ENCODE results near the gene GRID2. TPM values are rescaled to one million over a fixed set of nuclear protein-coding genes. Genes with fewer than 3 reads are reported as not detected.

The GRID2 gene
- total and polyA plus RNA-seq, 2 of the 13 experiments (the other 11 are each of a cell fraction or from before 2014, with no cell fraction given), result not detected

GRCh38 chr4:92678292-92678691, 374.5 kb downstream of the GRID2 start:
- ATAC-seq, result no peak
- H3K27me3 ChIP-seq (ENCODE audit: control insufficient read depth in 1 of 2, insufficient read depth in 2 of 2, low read length in 2 of 2), result no peaks in the 10 kb centered on the region
- H3K4me1 ChIP-seq (ENCODE audit: insufficient read depth, low read length), result no peaks in the 10 kb centered on the region
- H3K36me3 ChIP-seq (replicated peaks in 1 of 2; ENCODE audit: control insufficient read depth in 1 of 2, insufficient read depth in 2 of 2, low read length in 2 of 2), result no peaks in the 10 kb centered on the region
- intact Hi-C loops (cut with micrococcal nuclease; ENCODE audit: unreplicated experiment) (no loop called here), in situ Hi-C loops (cut with HindIII; ENCODE audit: extremely low pct_ligation_motif_present, low pct_unique_long_range_greater_than_20kb) (no loop called here)
- no peak for FAIRE-seq
- H2AFZ ChIP-seq (ENCODE audit: low read length), result no peak overlapping the region
- no peaks in the 10 kb centered on the region for H4K20me1 ChIP-seq (ENCODE audit: insufficient read depth, low read length)
- no peaks in the 10 kb centered on the region for H3K9me3 ChIP-seq (ENCODE audit: low read length)
- H3K79me2 ChIP-seq (ENCODE audit: insufficient read depth, low read length), result no peaks in the 10 kb centered on the region
- no peak for DNase-seq (ENCODE audit: low spot score)
- POLR2A ChIA-PET, result no interaction called here
- H3K4me3 ChIP-seq (replicated peaks in 1 of 3; ENCODE audit: insufficient read depth in 1 of 3, low read depth in 2 of 3, low read length in 3 of 3), result no peak overlapping the region
- CTCF ChIA-PET (ENCODE audit: low intra/inter-chr PET ratio, low total read pairs), result no interaction called here
- H3K9ac ChIP-seq (ENCODE audit: insufficient read depth, low read depth, low read length), result no peak overlapping the region
- no peak overlapping the region for H3K27ac ChIP-seq (ENCODE audit: extremely low read length, insufficient read depth, low read length)
- no TSS peak for BruUV-seq (replicated peaks)
- WGBS (ENCODE audit: low lambda C conversion rate), result 0% methylated on average over 4 of the region's 4 CpGs
- TF ChIP-seq ADNP (CRISPR knock-in tag; IDR thresholded peaks at IDR 0.05), result no peak
- no peak for TF ChIP-seq HOXA3 (CRISPR knock-in tag; IDR thresholded peaks at IDR 0.05)
- no peak for TF ChIP-seq ZFP90 (CRISPR knock-in tag; IDR thresholded peaks at IDR 0.05; ENCODE audit: borderline replicate concordance)
- no peak for TF ChIP-seq ZNF512 (CRISPR knock-in tag; IDR thresholded peaks at IDR 0.05)
- TF ChIP-seq PAF1 (CRISPR knock-in tag; IDR thresholded peaks at IDR 0.05), result no peak
- no peak overlapping the region for H3K4me2 ChIP-seq (ENCODE audit: low read depth, low read length)

- intact Hi-C loops (cut with micrococcal nuclease; ENCODE audit: unreplicated experiment) (no loop called here), in situ Hi-C loops (cut with HindIII; ENCODE audit: extremely low pct_ligation_motif_present, low pct_unique_long_range_greater_than_20kb) (no loop called here)
- no peak for FAIRE-seq
- BruUV-seq (replicated peaks), result no TSS peak
- H2AFZ ChIP-seq (ENCODE audit: low read length), result no peak overlapping the region
- no peaks in the 10 kb centered on the region for H4K20me1 ChIP-seq (ENCODE audit: insufficient read depth, low read length)
- no peaks in the 10 kb centered on the region for H3K36me3 ChIP-seq (replicated peaks in 1 of 2; ENCODE audit: control insufficient read depth in 1 of 2, insufficient read depth in 2 of 2, low read length in 2 of 2)
- ChIA-PET CTCF (ENCODE audit: low intra/inter-chr PET ratio, low total read pairs) (no interaction called here), POLR2A (no interaction called here)
- H3K27me3 ChIP-seq (ENCODE audit: control insufficient read depth in 1 of 2, insufficient read depth in 2 of 2, low read length in 2 of 2), result no peaks in the 10 kb centered on the region
- no peak overlapping the region for H3K9ac ChIP-seq (ENCODE audit: insufficient read depth, low read depth, low read length)
- no peaks in the 10 kb centered on the region for H3K4me1 ChIP-seq (ENCODE audit: insufficient read depth, low read length)
- H3K4me3 ChIP-seq (replicated peaks in 1 of 3; ENCODE audit: insufficient read depth in 1 of 3, low read depth in 2 of 3, low read length in 3 of 3), result no peak overlapping the region
- no peak overlapping the region for H3K4me2 ChIP-seq (ENCODE audit: low read depth, low read length)
- no peaks in the 10 kb centered on the region for H3K9me3 ChIP-seq (ENCODE audit: low read length)
- H3K27ac ChIP-seq (ENCODE audit: extremely low read length, insufficient read depth, low read length), result no peak overlapping the region
- no peaks in the 10 kb centered on the region for H3K79me2 ChIP-seq (ENCODE audit: insufficient read depth, low read length)
- no peak for DNase-seq (ENCODE audit: low spot score)
- no peak for ATAC-seq
- 0% methylated on average over 1 of the region's 1 CpG for WGBS (ENCODE audit: low lambda C conversion rate)
- TF ChIP-seq ATAD3A (CRISPR knock-in tag; IDR thresholded peaks at IDR 0.05), result no peak
- TF ChIP-seq ZNF296 (CRISPR knock-in tag; conservative IDR thresholded peaks at IDR 0.05), result no peak
- no peak for TF ChIP-seq NFKB2 (CRISPR knock-in tag; IDR thresholded peaks at IDR 0.05; ENCODE audit: borderline replicate concordance)
- TF ChIP-seq ZNF503 (CRISPR knock-in tag; IDR thresholded peaks at IDR 0.05), result no peak
- no peak for TF ChIP-seq ZNF230 (CRISPR knock-in tag; IDR thresholded peaks at IDR 0.05)
- TF ChIP-seq DMAP1 (CRISPR knock-in tag; IDR thresholded peaks at IDR 0.05), result no peak
- no peak for TF ChIP-seq SMYD3 (CRISPR knock-in tag; IDR thresholded peaks at IDR 0.05)
- no peak for TF ChIP-seq PITX1 (CRISPR knock-in tag; IDR thresholded peaks at IDR 0.05)
- TF ChIP-seq REPIN1 (CRISPR knock-in tag; IDR thresholded peaks at IDR 0.05; ENCODE audit: borderline replicate concordance, low read depth), result no peak
- no peak for TF ChIP-seq FOXO1 (CRISPR knock-in tag; IDR thresholded peaks at IDR 0.05)
- no peak for TF ChIP-seq ZNF891 (CRISPR knock-in tag; IDR thresholded peaks at IDR 0.05)
- TF ChIP-seq RXRB (CRISPR knock-in tag; IDR thresholded peaks at IDR 0.05; ENCODE audit: borderline replicate concordance), result no peak
- TF ChIP-seq ZNF530 (CRISPR knock-in tag; IDR thresholded peaks at IDR 0.05; ENCODE audit: low read depth), result no peak
Measured at GRCh38 chr4:92679149-92679548, 375.4 kb downstream of the GRID2 start.

All from HepG2 (cell line).